Karpas-422 (cell line): Measurements from ENCODE around the gene RETREG3. TPM values are rescaled to one million over a fixed set of nuclear protein-coding genes. Genes with fewer than 3 reads are reported as not detected.

Source experiments
- DNase-seq: peaks from one replicate; pipeline ENCODE4 v3.0.0-alpha.2; 2015
- H2AFZ ChIP-seq: fragments of 200-600 bp; sonication (generic); 2 replicates; pipeline ENCODE4 v1.6.1; 2014; ENCODE audit warnings: antibody characterized with exemption, low read length, mixed read lengths
- H3K27ac ChIP-seq: fragments of 200-600 bp; sonication (generic); 2 replicates; pipeline ENCODE4 v1.5.1; 2014; ENCODE audit warnings: mild to moderate bottlenecking, low read length, moderate library complexity
- H3K27me3 ChIP-seq: fragments of 200-600 bp; sonication (generic); 2 replicates; pipeline ENCODE4 v1.6.1; 2014; ENCODE audit warnings: low read length, mixed read lengths
- H3K36me3 ChIP-seq: fragments of 200-600 bp; sonication (generic); 2 replicates; pipeline ENCODE4 v1.6.1; 2014; ENCODE audit warnings: low read length, mixed read lengths; ENCODE audit not compliant: insufficient read depth
- H3K4me1 ChIP-seq: fragments of 200-600 bp; sonication (generic); 2 replicates; pipeline ENCODE4 v1.6.1; 2014; ENCODE audit warnings: mild to moderate bottlenecking, low read length, mixed read lengths
- H3K4me2 ChIP-seq: fragments of 200-600 bp; sonication (generic); 2 replicates; pipeline ENCODE4 v1.6.1; 2014; ENCODE audit warnings: low read length, low read depth, mild to moderate bottlenecking; ENCODE audit not compliant: poor library complexity, severe bottlenecking
- H3K4me3 ChIP-seq: fragments of 200-600 bp; sonication (generic); 2 replicates; pipeline ENCODE4 v1.5.1; 2014; ENCODE audit warnings: mild to moderate bottlenecking, antibody characterized with exemption, low read length, mixed read lengths
- H3K79me2 ChIP-seq: fragments of 200-600 bp; sonication (generic); 2 replicates; pipeline ENCODE4 v1.6.1; 2014; ENCODE audit warnings: mild to moderate bottlenecking, low read length, mixed read lengths
- H3K9ac ChIP-seq: fragments of 200-600 bp; sonication (generic); 2 replicates; pipeline ENCODE4 v1.6.0; 2014; ENCODE audit warnings: low read length
- H3K9me2 ChIP-seq: fragments of 200-600 bp; sonication (generic), shearing (Covaris generic); replicated peaks from 2 replicates; pipeline ENCODE4 v1.6.0; 2014; ENCODE audit warnings: mild to moderate bottlenecking, low read length, moderate library complexity; ENCODE audit not compliant: insufficient read depth
- H3K9me3 ChIP-seq: fragments of 300-700, 200-600 bp; sonication (generic); 2 replicates; pipeline ENCODE4 v1.6.1; 2014; ENCODE audit warnings: low read length, mixed read lengths
- H4K20me1 ChIP-seq: fragments of 200-600 bp; sonication (generic); 2 replicates; pipeline ENCODE4 v1.6.1; 2014; ENCODE audit warnings: mild to moderate bottlenecking, antibody characterized with exemption, low read length, low read depth; ENCODE audit not compliant: insufficient read depth
- total RNA-seq: library from RNA; depleted of rRNA; stranded (reverse); fragments of >200 nt; shearing (Covaris generic); gene quantifications from 2 replicates; pipeline ENCODE4 v1.2.3, GENCODE V29; 2014; ENCODE audit warnings: low replicate concordance

Gene RETREG3
- total RNA-seq, 1 experiment from 2014 or later, result 39.5 TPM

GRCh38 chr17:42581744-42582270 lies 27.4 kb downstream of the RETREG3 start:
- Histone ChIP-seq H4K20me1 (no peaks in the 10 kb centered on the region), H3K4me1 (peaks cover 35% of the 10 kb centered on the region), H3K4me3 (no peak overlapping the region), H3K27me3 (no peaks in the 10 kb centered on the region), H2AFZ (no peak overlapping the region), H3K9me3 (no peaks in the 10 kb centered on the region), H3K9ac (no peak overlapping the region), H3K4me2 (no peak overlapping the region), H3K27ac (no peak overlapping the region), H3K79me2 (peaks cover 15% of the 10 kb centered on the region), H3K36me3 (peaks cover 23% of the 10 kb centered on the region), H3K9me2 (no peaks in the 10 kb centered on the region)
- no peak for DNase-seq

GRCh38 chr17:42579794-42580551 lies 29.2 kb downstream of the RETREG3 start:
- no peaks in the 10 kb centered on the region for H3K9me2 ChIP-seq
- H3K27me3 ChIP-seq, result no peaks in the 10 kb centered on the region
- H3K9ac ChIP-seq, result no peak overlapping the region; the same call in 1 of the 2 replicates
- no peak overlapping the region for H3K4me2 ChIP-seq
- H3K4me1 ChIP-seq, result peaks cover 44% of the 10 kb centered on the region
- no peak overlapping the region for H2AFZ ChIP-seq
- peaks cover 20% of the 10 kb centered on the region for H3K36me3 ChIP-seq
- 0 out of 2 replicates have a peak overlapping the region, but pooled peaks have one; percentile 23 for H3K27ac ChIP-seq
- no peaks in the 10 kb centered on the region for H4K20me1 ChIP-seq
- no peaks in the 10 kb centered on the region for H3K9me3 ChIP-seq
- DNase-seq, result no peak
- peaks cover 28% of the 10 kb centered on the region for H3K79me2 ChIP-seq
- H3K4me3 ChIP-seq, result no peak overlapping the region

- H2AFZ ChIP-seq, result peak overlapping the region; percentile 70; the same call in 1 of the 2 replicates
- H3K27ac ChIP-seq, result peak overlapping the region; percentile 96
- H3K4me2 ChIP-seq, result peak overlapping the region; percentile 100
- H3K36me3 ChIP-seq, result peaks cover 27% of the 10 kb centered on the region
- no peaks in the 10 kb centered on the region for H3K9me3 ChIP-seq
- H3K27me3 ChIP-seq, result no peaks in the 10 kb centered on the region
- peak; percentile 95 for DNase-seq
- H3K9ac ChIP-seq, result peak overlapping the region; percentile 98
- H3K9me2 ChIP-seq, result no peaks in the 10 kb centered on the region
- peaks cover 28% of the 10 kb centered on the region for H3K79me2 ChIP-seq
- H3K4me1 ChIP-seq, result peaks cover 45% of the 10 kb centered on the region
- H4K20me1 ChIP-seq, result no peaks in the 10 kb centered on the region
- H3K4me3 ChIP-seq, result peak overlapping the region; percentile 87
Measured at GRCh38 chr17:42578282-42578869, 30.8 kb downstream of the RETREG3 start.

- Histone ChIP-seq H3K9me2 (no peaks in the 10 kb centered on the region), H3K9ac (peak within 1 kb of the TSS; percentile 98), H3K4me3 (peak within 1 kb of the TSS; percentile 87), H3K4me2 (peak within 1 kb of the TSS; percentile 100), H2AFZ (peak within 1 kb of the TSS; percentile 70; the same call in 1 of the 2 replicates), H3K36me3 (peaks cover 26% of the 10 kb centered on the region; the same call in 1 of the 2 replicates), H3K9me3 (no peaks in the 10 kb centered on the region), H3K4me1 (peaks cover 45% of the 10 kb centered on the region), H3K79me2 (peaks cover 28% of the 10 kb centered on the region), H3K27ac (peak within 1 kb of the TSS; percentile 96), H3K27me3 (no peaks in the 10 kb centered on the region), H4K20me1 (no peaks in the 10 kb centered on the region)
- DNase-seq, result peak; percentile 98
Measured at GRCh38 chr17:42577532-42578281, 31.5 kb downstream of the RETREG3 start, which contains the start of gene PSMC3IP. PSMC3IP (minus strand) TSS chr17:42577729; CDS start chr17:42577686, 43 bp downstream.

GRCh38 chr17:42577140-42577531 lies 32.0 kb downstream of the RETREG3 start:
- H3K9me2 ChIP-seq, result no peaks in the 10 kb centered on the region
- peak overlapping the region; percentile 58; the same call in 1 of the 2 replicates for H3K27ac ChIP-seq
- no peaks in the 10 kb centered on the region for H3K27me3 ChIP-seq
- no peak overlapping the region for H2AFZ ChIP-seq
- H3K9ac ChIP-seq, result peak overlapping the region; percentile 98
- H3K36me3 ChIP-seq, result peaks cover 26% of the 10 kb centered on the region; the same call in 1 of the 2 replicates
- H3K4me3 ChIP-seq, result peak overlapping the region; percentile 87
- H4K20me1 ChIP-seq, result no peaks in the 10 kb centered on the region
- peaks cover 28% of the 10 kb centered on the region for H3K79me2 ChIP-seq
- peak overlapping the region; percentile 100 for H3K4me2 ChIP-seq
- H3K9me3 ChIP-seq, result no peaks in the 10 kb centered on the region
- peaks cover 45% of the 10 kb centered on the region for H3K4me1 ChIP-seq
- DNase-seq, result peak; percentile 62

GRCh38 chr17:42574463-42574862 lies 34.7 kb downstream of the RETREG3 start:
- no peak for DNase-seq
- Histone ChIP-seq H3K27me3 (no peaks in the 10 kb centered on the region), H3K4me2 (no peak overlapping the region), H3K9me2 (no peaks in the 10 kb centered on the region), H2AFZ (no peak overlapping the region), H4K20me1 (no peaks in the 10 kb centered on the region), H3K27ac (no peak overlapping the region), H3K9ac (no peak overlapping the region), H3K9me3 (no peaks in the 10 kb centered on the region), H3K4me1 (peaks cover 37% of the 10 kb centered on the region), H3K4me3 (no peak overlapping the region), H3K36me3 (peaks cover 36% of the 10 kb centered on the region), H3K79me2 (peaks cover 28% of the 10 kb centered on the region)

GRCh38 chr17:42573095-42573494 lies 36.1 kb downstream of the RETREG3 start:
- Histone ChIP-seq H3K4me1 (peaks cover 30% of the 10 kb centered on the region), H3K9me2 (no peaks in the 10 kb centered on the region), H3K36me3 (peaks cover 36% of the 10 kb centered on the region), H3K9ac (0 out of 2 replicates have a peak overlapping the region, but pooled peaks have one; percentile 15), H4K20me1 (no peaks in the 10 kb centered on the region), H3K27ac (no peak overlapping the region), H3K79me2 (peaks cover 29% of the 10 kb centered on the region), H3K9me3 (no peaks in the 10 kb centered on the region), H3K4me3 (no peak overlapping the region), H3K4me2 (no peak overlapping the region), H3K27me3 (no peaks in the 10 kb centered on the region), H2AFZ (no peak overlapping the region)
- no peak for DNase-seq
